CD14-positive monocyte (primary cell): ENCODE data around the gene SECTM1. TPM values are rescaled to one million over a fixed set of nuclear protein-coding genes. Genes with fewer than 3 reads are reported as not detected.

ENCODE experiments used
- DNase-seq, 3 donors: peaks; one replicate each; pipeline ENCODE4 v3.0.0-alpha.2; 2011 to 2022
- H2AFZ ChIP-seq: 2 replicates; pipeline ENCODE4 v1.6.0; 2012; ENCODE audit warnings: mild to moderate bottlenecking, low read depth, low read length, inconsistent platforms; ENCODE audit not compliant: insufficient read depth, poor library complexity, severe bottlenecking
- H3K27ac ChIP-seq, 2 donors: 1 replicate in 1 of 2; 2 replicates in 1 of 2; pipeline ENCODE4 v1.5.1; 2012 to 2013; ENCODE audit warnings: low read length in 2 of 2, control low read depth in 1 of 2, inconsistent platforms in 1 of 2, low read depth in 1 of 2, mild to moderate bottlenecking in 1 of 2
- H3K27me3 ChIP-seq, 2 donors: one replicate each; pipeline versions ENCODE4 v1.6.0 to v1.6.1; 2011 to 2013; ENCODE audit warnings: low read length in 2 of 2; ENCODE audit not compliant: control insufficient read depth in 2 of 2, insufficient read depth in 2 of 2
- H3K36me3 ChIP-seq, 2 donors: replicated peaks in 1 of 2; 1 replicate in 1 of 2; 2 replicates in 1 of 2; pipeline versions ENCODE4 v1.5.1 to v1.6.1; 2012 to 2013; ENCODE audit warnings: low read length in 2 of 2, control low read depth in 1 of 2, inconsistent platforms in 1 of 2, mild to moderate bottlenecking in 1 of 2; ENCODE audit not compliant: insufficient read depth in 2 of 2, control insufficient read depth in 1 of 2
- H3K4me1 ChIP-seq, 2 donors: 1 replicate in 1 of 2; 2 replicates in 1 of 2; pipeline versions ENCODE4 v1.5.1 to v1.6.1; 2012 to 2013; ENCODE audit warnings: low read length in 2 of 2, control low read depth in 1 of 2, inconsistent platforms in 1 of 2, mild to moderate bottlenecking in 1 of 2, moderate library complexity in 1 of 2; ENCODE audit not compliant: insufficient read depth in 2 of 2, control insufficient read depth in 1 of 2
- H3K4me2 ChIP-seq: replicated peaks from 2 replicates; pipeline ENCODE3; 2012; ENCODE audit warnings: low read length, moderate library complexity, mild to moderate bottlenecking; ENCODE audit not compliant: poor library complexity, severe bottlenecking; ENCODE audit errors: extremely low read depth
- H3K4me3 ChIP-seq, 3 experiments: fragments of 200-600 bp in 1 of 3; sonication (generic) in 1 of 3; replicated peaks in 1 of 3; 1 replicate in 2 of 3; 2 replicates in 1 of 3; pipeline ENCODE4 v1.5.1; 2011 to 2013; ENCODE audit warnings: low read length in 3 of 3, mild to moderate bottlenecking in 3 of 3, control low read depth in 2 of 3, low read depth in 2 of 3, inconsistent platforms in 1 of 3, moderate library complexity in 1 of 3
- H3K79me2 ChIP-seq: 2 replicates; pipeline ENCODE4 v1.6.0; 2012; ENCODE audit warnings: mild to moderate bottlenecking, control low read depth, inconsistent platforms, low read length, moderate library complexity; ENCODE audit not compliant: insufficient read depth
- H3K9ac ChIP-seq: 2 replicates; pipeline ENCODE4 v1.6.0; 2017; ENCODE audit warnings: low read length, mild to moderate bottlenecking; ENCODE audit not compliant: insufficient read depth, poor library complexity, severe bottlenecking
- H3K9me3 ChIP-seq, 2 donors: replicated peaks in 1 of 2; 1 replicate in 1 of 2; 2 replicates in 1 of 2; pipeline versions ENCODE4 v1.5.1 to v1.6.1; 2012 to 2013; ENCODE audit warnings: low read length in 2 of 2, control low read depth in 1 of 2; ENCODE audit not compliant: control insufficient read depth in 1 of 2, insufficient read depth in 1 of 2
- H4K20me1 ChIP-seq: 2 replicates; pipeline ENCODE4 v1.6.0; 2012; ENCODE audit warnings: mild to moderate bottlenecking, low read length, control low read depth, moderate library complexity; ENCODE audit not compliant: insufficient read depth
- H3K27ac Mint-ChIP-seq, 7 donors: one replicate each; pipeline ENCODE4 v1.8.0; 2020; ENCODE audit warnings: mild to moderate bottlenecking in 7 of 7, mixed read lengths in 7 of 7, moderate library complexity in 6 of 7, inconsistent platforms in 2 of 7
- H3K27me3 Mint-ChIP-seq, 3 donors: one replicate each; pipeline ENCODE4 v1.8.0; 2021 to 2022; ENCODE audit warnings: low read depth in 3 of 3, mild to moderate bottlenecking in 3 of 3, mixed read lengths in 3 of 3, moderate library complexity in 3 of 3, inconsistent platforms in 1 of 3
- H3K36me3 Mint-ChIP-seq, 2 donors: one replicate each; pipeline ENCODE4 v1.8.0; 2020; ENCODE audit warnings: mixed read lengths in 2 of 2, inconsistent platforms in 1 of 2, mild to moderate bottlenecking in 1 of 2
- H3K4me1 Mint-ChIP-seq: one replicate; pipeline ENCODE4 v1.8.0; 2020; ENCODE audit warnings: mild to moderate bottlenecking, mixed read lengths
- H3K4me3 Mint-ChIP-seq, 2 donors: one replicate each; pipeline ENCODE4 v1.8.0; 2020; ENCODE audit warnings: mild to moderate bottlenecking in 2 of 2, mixed read lengths in 2 of 2, moderate library complexity in 1 of 2
- H3K9me3 Mint-ChIP-seq, 7 donors: one replicate each; pipeline ENCODE4 v1.8.0; 2020 to 2022; ENCODE audit warnings: mixed read lengths in 7 of 7, mild to moderate bottlenecking in 6 of 7, moderate library complexity in 6 of 7, inconsistent platforms in 2 of 7
- WGBS: methylation state at CpG from one replicate; pipeline ENCODE4 v1.1.5; 2013; ENCODE audit warnings: missing lambda C conversion rate; ENCODE audit not compliant: insufficient coverage; 5-methylcytosine and 5-hydroxymethylcytosine counted together
- intact Hi-C, 2 donors: fragments of 100-400 bp; cut with micrococcal nuclease; formaldehyde crosslinking; loops; one replicate each; pipeline versions ENCODE4 v1.15.0 to v1.15.1; 2023
- polyA plus RNA-seq, 3 donors: library from polyadenylated mRNA; depleted of rRNA in 1 of 3; unstranded in 2 of 3; stranded (reverse) in 1 of 3; fragments of 300-500 nt in 2 of 3; fragments of >200 nt in 1 of 3; fragmentation: Illumina TruSeq in 2 of 3; gene quantifications; 1 replicate in 2 of 3; 2 replicates in 1 of 3; pipeline ENCODE4 v1.2.3, GENCODE V29; 2012 to 2021
- TF ChIP-seq, protein P1 (sequence below): fragments of 200-600 bp; IDR thresholded peaks from one replicate; pipeline ENCODE4 v1.8.0; 2022; ENCODE audit warnings: antibody characterized with exemption, mild to moderate bottlenecking

The SECTM1 gene
- polyA plus RNA-seq, 3 donors, result 136 to 209 (median 188) TPM

- Mint-ChIP-seq H3K36me3 (no peaks in the 10 kb centered on the region), H3K4me1 (peaks cover 23% of the 10 kb centered on the region), H3K9me3 (peaks cover 0 to 12% (median 10%) of the 10 kb centered on the region in 7 donors), H3K4me3 (no peak overlapping the region), H3K27me3 (peaks cover 8 to 19% (median 11%) of the 10 kb centered on the region in 3 donors), H3K27ac (peak overlapping the region in 1 of 7 donors; percentile 60)
- no peak overlapping the region for H3K27ac ChIP-seq
- no peak overlapping the region for H3K4me3 ChIP-seq
- no peak overlapping the region for H3K4me2 ChIP-seq
- peaks cover 0 to 5% of the 10 kb centered on the region in 2 donors for H3K27me3 ChIP-seq
- intact Hi-C loops, result no loop called here
- H4K20me1 ChIP-seq, result no peaks in the 10 kb centered on the region
- no peak for DNase-seq
- no peaks in the 10 kb centered on the region for H3K79me2 ChIP-seq
- peaks cover 0 to 3% of the 10 kb centered on the region in 2 donors for H3K9me3 ChIP-seq
- WGBS, result 89% methylated on average over 11 of the region's 28 CpGs
- TF ChIP-seq, protein P1, sequence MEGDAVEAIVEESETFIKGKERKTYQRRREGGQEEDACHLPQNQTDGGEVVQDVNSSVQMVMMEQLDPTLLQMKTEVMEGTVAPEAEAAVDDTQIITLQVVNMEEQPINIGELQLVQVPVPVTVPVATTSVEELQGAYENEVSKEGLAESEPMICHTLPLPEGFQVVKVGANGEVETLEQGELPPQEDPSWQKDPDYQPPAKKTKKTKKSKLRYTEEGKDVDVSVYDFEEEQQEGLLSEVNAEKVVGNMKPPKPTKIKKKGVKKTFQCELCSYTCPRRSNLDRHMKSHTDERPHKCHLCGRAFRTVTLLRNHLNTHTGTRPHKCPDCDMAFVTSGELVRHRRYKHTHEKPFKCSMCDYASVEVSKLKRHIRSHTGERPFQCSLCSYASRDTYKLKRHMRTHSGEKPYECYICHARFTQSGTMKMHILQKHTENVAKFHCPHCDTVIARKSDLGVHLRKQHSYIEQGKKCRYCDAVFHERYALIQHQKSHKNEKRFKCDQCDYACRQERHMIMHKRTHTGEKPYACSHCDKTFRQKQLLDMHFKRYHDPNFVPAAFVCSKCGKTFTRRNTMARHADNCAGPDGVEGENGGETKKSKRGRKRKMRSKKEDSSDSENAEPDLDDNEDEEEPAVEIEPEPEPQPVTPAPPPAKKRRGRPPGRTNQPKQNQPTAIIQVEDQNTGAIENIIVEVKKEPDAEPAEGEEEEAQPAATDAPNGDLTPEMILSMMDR, result no peak
- peaks cover 15 to 27% of the 10 kb centered on the region in 2 donors for H3K4me1 ChIP-seq
- H3K36me3 ChIP-seq, result no peaks in the 10 kb centered on the region
- no peak overlapping the region for H3K9ac ChIP-seq
- H2AFZ ChIP-seq, result no peak overlapping the region
Measured at GRCh38 chr17:82342361-82343079, 9.0 kb upstream of the SECTM1 start.

GRCh38 chr17:82339634-82340580, 6.3 kb upstream of the SECTM1 start:
- Histone ChIP-seq H3K4me1 (peaks cover 22 to 32% of the 10 kb centered on the region in 2 donors), H3K9ac (no peak overlapping the region), H3K36me3 (no peaks in the 10 kb centered on the region), H2AFZ (no peak overlapping the region), H3K4me2 (no peak overlapping the region), H3K9me3 (peaks cover 0 to 3% of the 10 kb centered on the region in 2 donors), H4K20me1 (no peaks in the 10 kb centered on the region), H3K27me3 (no peaks in the 10 kb centered on the region), H3K27ac (no peak overlapping the region), H3K79me2 (no peaks in the 10 kb centered on the region), H3K4me3 (no peak overlapping the region)
- TF ChIP-seq, protein P1, result no peak
- DNase-seq, result no peak
- Mint-ChIP-seq H3K4me1 (peaks cover 29% of the 10 kb centered on the region), H3K27ac (peak overlapping the region in 1 of 7 donors; percentile 10), H3K4me3 (no peak overlapping the region), H3K27me3 (peaks cover 5 to 8% (median 6%) of the 10 kb centered on the region in 3 donors), H3K36me3 (no peaks in the 10 kb centered on the region), H3K9me3 (peaks cover 0 to 13% (median 10%) of the 10 kb centered on the region in 7 donors)
- intact Hi-C loops, result no loop called here
- WGBS, result 37% methylated on average over 3 of the region's 10 CpGs
